Hepatocyte (in vitro differentiated cells): ENCODE data around the gene TEAD1. TPM values are rescaled to one million over a fixed set of nuclear protein-coding genes. Genes with fewer than 3 reads are reported as not detected.

ENCODE experiments used
- DNase-seq: peaks from one replicate; pipeline ENCODE4 v3.0.0-alpha.2; 2016; ENCODE audit warnings: low spot score
- H2AFZ ChIP-seq: fragments of 200-600 bp; sonication (generic); 2 replicates; pipeline ENCODE4 v1.6.0; 2016; ENCODE audit warnings: antibody characterized with exemption, mild to moderate bottlenecking
- H3K27ac ChIP-seq: fragments of 200-600 bp; sonication (generic); 2 replicates; pipeline ENCODE4 v1.5.1; 2016; ENCODE audit warnings: mild to moderate bottlenecking
- H3K27me3 ChIP-seq: fragments of 200-600 bp; sonication (generic); 2 replicates; pipeline ENCODE4 v1.6.1; 2016
- H3K36me3 ChIP-seq: fragments of 200-600 bp; sonication (generic); replicated peaks from 2 replicates; pipeline ENCODE4 v1.5.1; 2016; ENCODE audit warnings: low read depth; ENCODE audit not compliant: insufficient read depth
- H3K4me1 ChIP-seq: fragments of 200-600 bp; sonication (generic); 2 replicates; pipeline ENCODE4 v1.5.1; 2016; ENCODE audit warnings: mild to moderate bottlenecking, moderate library complexity; ENCODE audit not compliant: insufficient read depth
- H3K4me2 ChIP-seq: fragments of 200-600 bp; sonication (generic); 2 replicates; pipeline ENCODE4 v1.6.0; 2016
- H3K4me3 ChIP-seq: fragments of 200-600 bp; sonication (generic); 2 replicates; pipeline ENCODE4 v1.5.1; 2016; ENCODE audit warnings: mild to moderate bottlenecking
- H3K79me2 ChIP-seq: fragments of 200-600 bp; sonication (generic); 2 replicates; pipeline ENCODE4 v1.6.0; 2017; ENCODE audit warnings: mild to moderate bottlenecking
- H3K9me2 ChIP-seq: fragments of 200-600 bp; sonication (generic); replicated peaks from 2 replicates; pipeline ENCODE4 v1.6.0; 2017; ENCODE audit warnings: mild to moderate bottlenecking; ENCODE audit not compliant: insufficient read depth
- H3K9me3 ChIP-seq: fragments of 200-600 bp; sonication (generic); 2 replicates; pipeline ENCODE4 v1.5.1; 2016; ENCODE audit warnings: low read depth, mild to moderate bottlenecking
- H4K20me1 ChIP-seq: fragments of 200-600 bp; sonication (generic); 2 replicates; pipeline ENCODE4 v1.6.0; 2016; ENCODE audit warnings: mild to moderate bottlenecking; ENCODE audit not compliant: insufficient read depth, poor library complexity, severe bottlenecking
- CTCF ChIP-seq: fragments of 200-600 bp; sonication (generic); IDR thresholded peaks from 2 replicates; pipeline ENCODE4 v1.5.1; 2016; ENCODE audit warnings: antibody characterized with exemption, mild to moderate bottlenecking; ENCODE audit not compliant: poor library complexity
- EZH2 ChIP-seq: fragments of 200-600 bp; sonication (generic); IDR thresholded peaks from 2 replicates; pipeline ENCODE4 v1.6.1; 2016; ENCODE audit warnings: antibody characterized with exemption, mild to moderate bottlenecking, borderline replicate concordance
- EZH2phosphoT487 ChIP-seq: fragments of 200-600 bp; sonication (generic); IDR thresholded peaks from one replicate; pipeline ENCODE4 v1.6.1; 2018; ENCODE audit warnings: antibody characterized with exemption, mild to moderate bottlenecking, low read depth, moderate library complexity; ENCODE audit not compliant: unreplicated experiment, severe bottlenecking
- WGBS: methylation state at CpG from one replicate; pipeline ENCODE4 v1.1.6; 2016; ENCODE audit warnings: low lambda C conversion rate; ENCODE audit errors: missing lambda C conversion rate; 5-methylcytosine and 5-hydroxymethylcytosine counted together
- polyA plus RNA-seq: library from polyadenylated mRNA; unstranded; fragments of >200 nt; fragmentation: Nextera tagmentation; extraction: Ambion mirVana; gene quantifications from 2 replicates; pipeline ENCODE4 v1.2.1, GENCODE V29; 2016
- total RNA-seq: library from RNA; depleted of rRNA; stranded (reverse); fragments of >200 nt; gene quantifications from 2 replicates; pipeline ENCODE4 v1.2.3, GENCODE V29; 2014

Gene TEAD1
- total and polyA plus RNA-seq, 2 experiments from 2014 or later, result 37.2 to 82.2 TPM

DNA sequence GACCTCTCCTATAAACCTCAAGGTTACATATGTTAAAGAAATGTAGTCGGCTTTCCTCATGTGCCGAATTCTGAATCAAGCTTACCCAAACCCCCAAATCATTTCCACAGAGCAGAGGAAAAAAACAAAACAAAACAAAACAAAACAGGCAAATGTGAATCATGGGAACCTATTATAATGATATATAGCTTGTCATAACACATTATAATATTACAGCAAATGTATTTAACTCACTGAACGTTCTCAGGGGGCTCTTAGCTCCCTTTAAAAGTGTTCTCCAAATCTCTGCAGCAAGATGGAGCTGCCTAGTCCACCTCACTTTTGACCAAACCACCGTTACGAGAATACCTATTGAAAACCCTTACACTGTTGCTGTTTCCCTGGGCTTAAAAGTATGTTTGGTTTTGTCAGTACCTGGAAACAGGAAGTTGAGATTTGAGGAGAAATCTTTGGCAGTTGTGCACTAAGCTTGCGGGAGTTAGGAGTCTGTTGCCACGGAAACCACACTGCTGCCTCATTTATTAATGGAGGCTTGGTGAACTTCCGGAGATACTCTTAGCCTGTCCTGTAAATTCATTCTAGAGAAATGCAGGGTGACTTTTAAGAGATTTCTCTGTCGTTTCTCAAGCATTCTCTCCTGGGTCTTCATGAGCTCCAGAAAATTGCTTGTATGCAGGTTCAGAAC, 167.9 kb downstream of the TEAD1 start:
- DNase-seq, result peak; percentile 70

GRCh38 chr11:12842933-12843636, 168.9 kb downstream of the TEAD1 start:
- Histone ChIP-seq H3K27ac (peak overlapping the region; percentile 80), H3K79me2 (peaks cover 78% of the 10 kb centered on the region), H3K36me3 (no peaks in the 10 kb centered on the region), H2AFZ (no peak overlapping the region), H3K27me3 (no peaks in the 10 kb centered on the region), H3K4me3 (no peak overlapping the region), H3K4me1 (peaks cover 66% of the 10 kb centered on the region), H3K9me2 (no peaks in the 10 kb centered on the region), H4K20me1 (peaks cover 5% of the 10 kb centered on the region), H3K9me3 (no peaks in the 10 kb centered on the region), H3K4me2 (peak overlapping the region; percentile 64)
- WGBS, result 54% methylated on average over 6 of the region's 6 CpGs
- no peak for TF ChIP-seq EZH2phosphoT487
- TF ChIP-seq CTCF, result no peak
- TF ChIP-seq EZH2, result no peak
- DNase-seq, result peak; percentile 50

More for the DNA sequence above, 167.9 kb downstream of the TEAD1 start:
- no peaks in the 10 kb centered on the region for H3K9me3 ChIP-seq
- no peak for TF ChIP-seq CTCF
- TF ChIP-seq EZH2phosphoT487, result no peak
- no peak for TF ChIP-seq EZH2
- no peaks in the 10 kb centered on the region for H3K27me3 ChIP-seq
- peaks cover 62% of the 10 kb centered on the region for H3K4me1 ChIP-seq
- no peaks in the 10 kb centered on the region for H3K9me2 ChIP-seq
- H3K79me2 ChIP-seq, result peaks cover 77% of the 10 kb centered on the region
- H3K27ac ChIP-seq, result peak overlapping the region; percentile 80
- no peak overlapping the region for H2AFZ ChIP-seq
- H4K20me1 ChIP-seq, result peaks cover 5% of the 10 kb centered on the region
- WGBS, result 30% methylated on average over 9 of the region's 9 CpGs
- no peak overlapping the region for H3K4me3 ChIP-seq
- no peaks in the 10 kb centered on the region for H3K36me3 ChIP-seq
- H3K4me2 ChIP-seq, result peak overlapping the region; percentile 64

- peak overlapping the region; percentile 53 for H3K4me2 ChIP-seq
- no peaks in the 10 kb centered on the region for H3K9me2 ChIP-seq
- TF ChIP-seq EZH2phosphoT487 (no peak), CTCF (no peak), EZH2 (no peak)
- peaks cover 5% of the 10 kb centered on the region for H4K20me1 ChIP-seq
- no peak overlapping the region for H3K4me3 ChIP-seq
- no peak for DNase-seq
- H3K9me3 ChIP-seq, result no peaks in the 10 kb centered on the region
- peaks cover 81% of the 10 kb centered on the region for H3K79me2 ChIP-seq
- H3K27me3 ChIP-seq, result no peaks in the 10 kb centered on the region
- WGBS, result 51% methylated on average over 6 of the region's 6 CpGs
- H3K4me1 ChIP-seq, result peaks cover 66% of the 10 kb centered on the region
- H3K27ac ChIP-seq, result peak overlapping the region; percentile 80
- H3K36me3 ChIP-seq, result no peaks in the 10 kb centered on the region
- no peak overlapping the region for H2AFZ ChIP-seq
Observed at GRCh38 chr11:12845163-12845562, 170.9 kb downstream of the TEAD1 start.
